Prostate gland (tissue), 2 donors: ENCODE data around the gene SSTR3. TPM values are rescaled to one million over a fixed set of nuclear protein-coding genes. Genes with fewer than 3 reads are reported as not detected.
"Not testable (repeated sequence)": the region's sequence is repeated elsewhere in the genome, so short reads cannot be mapped to it uniquely, and the experiment has no call there.

ENCODE experiments used
- DNase-seq: peaks from one replicate; pipeline ENCODE4 v3.0.0-alpha.2; 2019; ENCODE audit warnings: low spot score
- H3K27ac ChIP-seq, 2 donors: fragments of 200-600 bp; sonication (generic); 2 replicates each; pipeline ENCODE4 v1.5.1; 2017 to 2019
- H3K27me3 ChIP-seq: fragments of 200-600 bp; sonication (generic); replicated peaks from 2 replicates; pipeline ENCODE4 v1.5.1; 2019; ENCODE audit not compliant: insufficient read depth
- H3K36me3 ChIP-seq, 2 donors: fragments of 200-600 bp; sonication (generic); 1 replicate in 1 of 2; 2 replicates in 1 of 2; pipeline versions ENCODE4 v1.5.1 to v1.8.1; 2017 to 2019
- H3K4me1 ChIP-seq: fragments of 200-600 bp; sonication (generic); replicated peaks from 2 replicates; pipeline ENCODE4 v1.5.1; 2019
- H3K4me3 ChIP-seq, 2 donors: fragments of 200-600 bp; sonication (generic); 2 replicates each; pipeline ENCODE4 v1.5.1; 2017 to 2019
- H3K9me3 ChIP-seq: fragments of 200-600 bp; sonication (generic); 2 replicates; pipeline ENCODE4 v1.5.1; 2017
- POLR2A ChIP-seq: fragments of 450-650 bp; IDR thresholded peaks from one replicate; pipeline ENCODE4 v1.6.1; 2016; ENCODE audit warnings: antibody characterized with exemption, mild to moderate bottlenecking
- POLR2AphosphoS5 ChIP-seq: sonication (generic); formaldehyde crosslinking; IDR thresholded peaks from one replicate; pipeline ENCODE4 v1.6.1; 2017; ENCODE audit warnings: antibody characterized with exemption
- WGBS: methylation state at CpG from one replicate; pipeline ENCODE4 v1.1.5; 2018; 5-methylcytosine and 5-hydroxymethylcytosine counted together
- intact Hi-C: fragments of 100-400 bp; cut with DNase I; formaldehyde crosslinking; loops from one replicate; pipeline ENCODE4 v1.14.2; 2022
- total RNA-seq, 2 donors: library from RNA; depleted of rRNA; stranded (reverse); fragments of >200 nt; gene quantifications; one replicate each; pipeline ENCODE4 v1.1.0, GENCODE V29; 2016
- TF ChIP-seq, protein P1 (sequence below), 4 experiments: fragments of 200-600 bp in 2 of 4; fragments of 450-650 bp in 2 of 4; sonication (generic) in 2 of 4; IDR thresholded peaks; 1 replicate in 3 of 4; 2 replicates in 1 of 4; pipeline ENCODE4 v1.5.1; 2016 to 2019; ENCODE audit warnings: antibody characterized with exemption in 4 of 4, mild to moderate bottlenecking in 2 of 4, moderate library complexity in 2 of 4

SSTR3 gene
- total RNA-seq, 2 donors from 2014 or later: 46.4 TPM; not detected in 1

DNA sequence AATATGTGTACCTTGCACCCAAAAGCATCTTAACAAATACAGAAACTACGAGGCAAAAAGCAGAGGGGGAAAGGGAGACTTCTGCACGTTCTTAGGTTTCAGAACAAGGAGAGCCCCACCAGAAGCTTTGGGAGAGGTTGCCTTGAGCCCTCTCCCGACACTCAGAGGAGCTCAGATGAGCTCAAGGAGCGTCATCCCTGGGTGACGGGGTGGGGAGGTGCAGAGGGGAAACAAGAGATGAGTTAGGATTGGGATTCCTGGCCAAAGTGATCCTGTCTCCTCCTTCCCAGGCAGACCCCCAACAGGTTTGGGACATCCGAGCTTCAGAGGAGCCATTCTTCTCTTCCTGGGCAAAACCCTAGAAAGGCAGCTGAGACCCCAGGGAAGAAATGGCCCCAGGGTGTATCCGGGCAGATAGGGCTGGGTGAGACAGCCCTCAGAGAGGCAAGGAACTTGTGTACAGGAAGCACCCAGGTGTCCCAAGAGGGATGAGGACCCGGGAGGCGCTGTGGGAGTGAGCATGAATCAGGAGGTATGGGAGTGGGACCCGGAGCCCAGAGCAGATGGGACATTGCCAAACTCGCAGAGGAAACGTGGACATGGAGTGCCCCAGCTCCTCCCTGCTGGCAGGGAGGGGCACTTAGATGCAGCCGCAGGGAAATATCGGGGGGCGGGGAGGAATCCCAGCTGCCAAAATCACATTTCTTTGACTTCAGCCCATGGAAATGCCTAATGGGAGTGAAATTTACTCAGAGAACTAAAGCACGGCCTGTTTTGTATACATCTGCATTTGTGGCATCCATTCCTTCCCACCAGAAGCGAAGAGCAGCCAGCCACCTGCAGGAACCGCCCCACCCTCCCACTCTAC lies 36.6 kb downstream of the SSTR3 start:
- H3K4me3 ChIP-seq: no peak overlapping the region
- DNase-seq: no peak

DNA sequence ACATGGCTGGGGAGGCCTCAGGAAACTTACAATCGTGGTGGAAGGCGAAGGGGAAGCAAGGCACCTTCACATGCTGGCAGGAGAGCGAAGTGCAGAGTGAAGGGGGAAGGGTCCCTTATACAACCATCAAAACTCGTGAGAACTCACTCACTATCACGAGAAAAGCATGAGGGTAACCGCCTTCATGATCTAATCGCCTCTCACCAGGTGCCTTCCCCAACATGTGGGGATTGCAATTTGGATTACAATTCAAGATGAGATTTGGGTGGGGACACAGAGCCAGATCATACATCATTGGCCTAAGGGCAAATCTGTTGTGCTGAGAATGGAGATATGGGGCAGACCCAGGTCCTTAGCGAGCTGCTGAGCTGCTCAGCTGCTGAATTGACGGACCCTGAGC lies 37.3 kb downstream of the SSTR3 start:
- WGBS: 91% methylated on average over 9 of the region's 9 CpGs
- Histone ChIP-seq H3K4me1 (peaks cover 20% of the 10 kb centered on the region), H3K27ac (no peak overlapping the region), H3K27me3 (no peaks in the 10 kb centered on the region), H3K9me3 (no peaks in the 10 kb centered on the region), H3K4me3 (no peak overlapping the region), H3K36me3 (no peaks in the 10 kb centered on the region)
- intact Hi-C loops: no loop called here
- DNase-seq: no peak
- TF ChIP-seq POLR2AphosphoS5: no peak

More for the DNA sequence above, 36.6 kb downstream of the SSTR3 start:
- no peaks in the 10 kb centered on the region for H3K9me3 ChIP-seq
- TF ChIP-seq, protein P1, sequence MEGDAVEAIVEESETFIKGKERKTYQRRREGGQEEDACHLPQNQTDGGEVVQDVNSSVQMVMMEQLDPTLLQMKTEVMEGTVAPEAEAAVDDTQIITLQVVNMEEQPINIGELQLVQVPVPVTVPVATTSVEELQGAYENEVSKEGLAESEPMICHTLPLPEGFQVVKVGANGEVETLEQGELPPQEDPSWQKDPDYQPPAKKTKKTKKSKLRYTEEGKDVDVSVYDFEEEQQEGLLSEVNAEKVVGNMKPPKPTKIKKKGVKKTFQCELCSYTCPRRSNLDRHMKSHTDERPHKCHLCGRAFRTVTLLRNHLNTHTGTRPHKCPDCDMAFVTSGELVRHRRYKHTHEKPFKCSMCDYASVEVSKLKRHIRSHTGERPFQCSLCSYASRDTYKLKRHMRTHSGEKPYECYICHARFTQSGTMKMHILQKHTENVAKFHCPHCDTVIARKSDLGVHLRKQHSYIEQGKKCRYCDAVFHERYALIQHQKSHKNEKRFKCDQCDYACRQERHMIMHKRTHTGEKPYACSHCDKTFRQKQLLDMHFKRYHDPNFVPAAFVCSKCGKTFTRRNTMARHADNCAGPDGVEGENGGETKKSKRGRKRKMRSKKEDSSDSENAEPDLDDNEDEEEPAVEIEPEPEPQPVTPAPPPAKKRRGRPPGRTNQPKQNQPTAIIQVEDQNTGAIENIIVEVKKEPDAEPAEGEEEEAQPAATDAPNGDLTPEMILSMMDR (IDR thresholded peaks at IDR 0.05): no peak
- TF ChIP-seq POLR2A: no peak
- TF ChIP-seq POLR2AphosphoS5: no peak
- no peaks in the 10 kb centered on the region for H3K27me3 ChIP-seq
- WGBS: 59% methylated on average over 18 of the region's 18 CpGs
- peaks cover 20% of the 10 kb centered on the region for H3K4me1 ChIP-seq
- intact Hi-C loops: no loop called here
- no peak overlapping the region for H3K27ac ChIP-seq
- no peaks in the 10 kb centered on the region for H3K36me3 ChIP-seq

GRCh38 chr22:37173709-37174108 lies 38.6 kb downstream of the SSTR3 start:
- 73% methylated on average over 6 of the region's 6 CpGs for WGBS
- H3K9me3 ChIP-seq: no peaks in the 10 kb centered on the region
- TF ChIP-seq POLR2A (no peak), POLR2AphosphoS5 (no peak)
- TF ChIP-seq, protein P1 (IDR thresholded peaks at IDR 0.05): no peak
- H3K36me3 ChIP-seq: no peaks in the 10 kb centered on the region
- no peak overlapping the region for H3K4me3 ChIP-seq
- peaks cover 17% of the 10 kb centered on the region for H3K4me1 ChIP-seq
- intact Hi-C loops: no loop called here
- H3K27ac ChIP-seq: no peak overlapping the region
- H3K27me3 ChIP-seq: no peaks in the 10 kb centered on the region
- no peak for DNase-seq

DNA sequence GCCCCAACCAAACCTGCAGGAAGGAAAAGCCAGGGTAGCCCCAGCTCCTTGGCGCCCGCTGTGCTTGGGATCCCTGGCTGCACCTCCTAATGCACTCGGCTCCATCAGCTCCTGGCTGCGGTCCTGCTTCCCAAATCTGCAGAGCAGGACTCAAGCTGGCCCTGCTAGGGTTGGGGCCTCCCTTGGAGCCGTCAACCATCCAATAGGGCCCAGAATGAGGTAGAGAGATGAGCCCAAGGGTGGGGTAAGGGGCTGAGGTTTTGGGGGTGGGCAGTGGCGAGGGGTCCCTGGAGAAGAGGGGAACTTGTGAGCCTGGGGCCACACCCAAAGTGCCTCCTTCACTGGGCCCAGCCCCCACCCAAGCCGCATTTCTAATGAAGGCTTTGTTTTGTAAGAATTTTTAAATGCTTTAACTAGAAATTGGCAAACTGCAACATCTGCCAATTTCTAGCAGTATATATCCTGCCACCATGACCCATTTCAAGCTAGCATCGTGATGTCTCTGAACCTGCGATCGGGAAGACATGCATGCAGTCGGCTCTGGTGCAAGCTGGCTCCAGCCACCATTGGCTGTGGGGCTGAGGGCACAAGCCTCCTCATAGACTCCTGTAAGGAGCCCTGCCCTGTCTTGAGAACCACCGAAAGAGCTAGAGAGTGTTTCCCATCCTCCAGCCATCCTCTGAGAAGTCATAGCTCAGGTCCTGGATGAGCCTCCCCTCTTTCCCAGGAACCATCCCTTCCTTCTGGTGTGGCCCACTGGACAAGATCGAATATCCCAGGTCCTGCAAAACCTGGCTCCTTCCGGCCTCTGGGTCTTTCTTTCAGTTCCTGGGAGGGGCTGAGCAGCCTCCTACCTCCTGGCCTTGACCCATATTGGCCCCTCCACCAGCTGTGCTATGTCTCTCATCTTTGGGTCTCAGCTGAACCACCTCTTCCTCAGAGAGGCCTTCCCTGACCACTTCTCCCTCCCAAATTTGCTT lies 39.7 kb downstream of the SSTR3 start:
- TF ChIP-seq, protein P1 (IDR thresholded peaks at IDR 0.05): no peak
- no peak for TF ChIP-seq POLR2AphosphoS5
- no peak for TF ChIP-seq POLR2A
- 92% methylated on average over 14 of the region's 14 CpGs for WGBS
- no peaks in the 10 kb centered on the region for H3K9me3 ChIP-seq
- DNase-seq: no peak
- no peaks in the 10 kb centered on the region for H3K36me3 ChIP-seq
- H3K4me1 ChIP-seq: peaks cover 13% of the 10 kb centered on the region
- H3K27me3 ChIP-seq: no peaks in the 10 kb centered on the region
- no peak overlapping the region for H3K4me3 ChIP-seq
- intact Hi-C loops: no loop called here
- H3K27ac ChIP-seq: no peak overlapping the region

- peaks cover 12% of the 10 kb centered on the region for H3K4me1 ChIP-seq
- H3K9me3 ChIP-seq: no peaks in the 10 kb centered on the region
- H3K4me3 ChIP-seq: no peak overlapping the region
- H3K27ac ChIP-seq: no peak overlapping the region
- no peak for TF ChIP-seq POLR2AphosphoS5
- no peak for TF ChIP-seq POLR2A
- TF ChIP-seq, protein P1 (IDR thresholded peaks at IDR 0.05): no peak
- no peaks in the 10 kb centered on the region for H3K27me3 ChIP-seq
- DNase-seq: no peak
- H3K36me3 ChIP-seq: no peaks in the 10 kb centered on the region
- intact Hi-C loops: no loop called here
- 82% methylated on average over 5 of the region's 5 CpGs for WGBS
Observed at GRCh38 chr22:37171662-37172061, 40.6 kb downstream of the SSTR3 start.

DNA sequence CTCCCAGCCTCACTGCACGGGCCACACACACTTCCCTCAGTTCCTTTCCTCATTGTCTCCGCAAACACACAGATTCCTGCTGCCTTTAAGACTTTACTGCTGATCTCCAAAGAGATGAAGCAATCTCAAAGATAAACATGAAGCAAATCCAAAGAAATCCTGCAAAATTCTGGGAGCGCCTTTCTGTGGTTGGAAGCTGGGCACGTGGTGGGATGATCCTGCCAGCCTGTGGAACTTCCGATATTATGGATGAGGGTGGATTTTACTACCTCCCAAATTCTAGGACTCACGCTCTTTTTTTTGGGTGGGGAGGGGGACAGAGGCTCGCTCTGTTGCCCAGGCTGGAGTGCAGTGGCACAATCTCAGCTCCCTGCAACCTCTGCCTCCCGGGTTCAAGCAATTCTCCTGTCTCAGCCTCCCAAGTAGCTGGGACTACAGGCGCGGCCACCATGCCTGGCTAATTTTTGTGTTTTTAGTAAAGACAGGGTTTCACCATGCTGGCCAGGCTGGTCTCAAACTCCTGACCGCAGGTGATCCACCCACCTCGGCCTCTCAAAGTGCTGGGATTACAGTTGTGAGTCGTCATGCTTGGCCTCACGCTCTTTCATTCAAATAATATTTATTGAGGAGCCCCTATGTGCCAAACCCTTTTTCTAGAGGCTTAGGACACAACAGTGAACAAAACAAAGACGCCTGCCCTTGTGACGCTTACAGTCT lies 41.4 kb downstream of the SSTR3 start:
- WGBS: 83% methylated on average over 16 of the region's 16 CpGs
- H3K27ac ChIP-seq, H3K9me3 ChIP-seq, H3K27me3 ChIP-seq, H3K36me3 ChIP-seq, H3K4me1 ChIP-seq, H3K4me3 ChIP-seq, intact Hi-C loops, DNase-seq: not testable (repeated sequence)
